SK-N-SH treated with all-trans-retinoic acid at 6 μM for 48 hours (cell line): ENCODE data around the gene EBF3.

Experiments
- ATAC-seq: fragments of 200-7000 bp; cut with Tn5 transposase; 3 replicates; pipeline ENCODE4 v1.9.1; 2020; ENCODE audit warnings: mild to moderate bottlenecking, moderate library complexity
- ARNTL ChIP-seq: fragments of 450-650 bp; formaldehyde crosslinking; IDR thresholded peaks from 2 replicates; pipeline ENCODE4 v1.5.0; 2020; ENCODE audit warnings: low read depth, mild to moderate bottlenecking, moderate library complexity, borderline replicate concordance
- CSDC2 ChIP-seq: fragments of 250-450 bp; sonication (Bioruptor Pico); IDR thresholded peaks from 2 replicates; pipeline ENCODE4 v1.5.0; 2020; ENCODE audit warnings: mild to moderate bottlenecking, moderate library complexity
- CSRNP3 ChIP-seq: fragments of 250-450 bp; sonication (Bioruptor Pico); IDR thresholded peaks from 2 replicates; pipeline ENCODE4 v1.5.1; 2021; ENCODE audit warnings: mild to moderate bottlenecking, moderate library complexity
- ESRRG ChIP-seq: fragments of 250-450 bp; sonication (Bioruptor Pico); IDR thresholded peaks from 2 replicates; pipeline ENCODE4 v1.6.1; 2021; ENCODE audit warnings: mild to moderate bottlenecking
- GLIS3 ChIP-seq: fragments of 250-450 bp; sonication (Bioruptor Pico); IDR thresholded peaks from 2 replicates; pipeline ENCODE4 v1.5.0; 2020; ENCODE audit warnings: mild to moderate bottlenecking, moderate library complexity
- ISL1 ChIP-seq: fragments of 250-450 bp; sonication (Bioruptor Pico); IDR thresholded peaks from 2 replicates; pipeline ENCODE4 v2.1.2; 2022; ENCODE audit warnings: mild to moderate bottlenecking, moderate library complexity
- OSR1 ChIP-seq: fragments of 250-450 bp; sonication (Bioruptor Pico); IDR thresholded peaks from 2 replicates; pipeline ENCODE4 v1.8.0; 2022; ENCODE audit warnings: moderate library complexity, mild to moderate bottlenecking, inconsistent platforms
- PATZ1 ChIP-seq: fragments of 250-450 bp; sonication (Bioruptor Pico); IDR thresholded peaks from 2 replicates; pipeline ENCODE4 v1.8.0; 2020; ENCODE audit warnings: mild to moderate bottlenecking, moderate library complexity, borderline replicate concordance
- POU6F1 ChIP-seq: fragments of 250-450 bp; sonication (Bioruptor Pico); IDR thresholded peaks from 2 replicates; pipeline ENCODE4 v1.8.0; 2021; ENCODE audit warnings: low read depth, mild to moderate bottlenecking, moderate library complexity, borderline replicate concordance
- PPARA ChIP-seq: fragments of 250-450 bp; sonication (Bioruptor Pico); IDR thresholded peaks from 2 replicates; pipeline ENCODE4 v1.5.0; 2020; ENCODE audit warnings: mild to moderate bottlenecking, borderline replicate concordance
- RARB ChIP-seq: fragments of 250-450 bp; sonication (Bioruptor Pico); IDR thresholded peaks from 2 replicates; pipeline ENCODE4 v1.8.0; 2021; ENCODE audit warnings: mild to moderate bottlenecking, moderate library complexity
- SNAI2 ChIP-seq: fragments of 250-450 bp; sonication (Bioruptor Pico); IDR thresholded peaks from 2 replicates; pipeline ENCODE4 v1.5.0; 2020; ENCODE audit warnings: mild to moderate bottlenecking, moderate library complexity
- TCF4 ChIP-seq: fragments of 250-450 bp; sonication (Bioruptor Pico); IDR thresholded peaks from 2 replicates; pipeline ENCODE4 v1.8.0; 2021; ENCODE audit warnings: mild to moderate bottlenecking, moderate library complexity, borderline replicate concordance
- TOX ChIP-seq: fragments of 250-450 bp; sonication (Bioruptor Pico); IDR thresholded peaks from 2 replicates; pipeline ENCODE4 v1.8.0; 2021; ENCODE audit warnings: mild to moderate bottlenecking, moderate library complexity, borderline replicate concordance
- TSHZ2 ChIP-seq: fragments of 250-450 bp; sonication (Bioruptor Pico); IDR thresholded peaks from 2 replicates; pipeline ENCODE4 v1.5.0; 2020; ENCODE audit warnings: mild to moderate bottlenecking, moderate library complexity
- ZC3H10 ChIP-seq: fragments of 250-450 bp; sonication (Bioruptor Pico); IDR thresholded peaks from 2 replicates; pipeline ENCODE4 v1.5.1; 2021; ENCODE audit warnings: mild to moderate bottlenecking, moderate library complexity
- ZFP3 ChIP-seq: fragments of 250-450 bp; sonication (Bioruptor Pico); IDR thresholded peaks from 2 replicates; pipeline ENCODE4 v1.5.0; 2020; ENCODE audit warnings: mild to moderate bottlenecking, moderate library complexity
- ZFP30 ChIP-seq: fragments of 450-650 bp; formaldehyde crosslinking; IDR thresholded peaks from 2 replicates; pipeline ENCODE4 v1.5.0; 2022; ENCODE audit warnings: mild to moderate bottlenecking, moderate library complexity
- ZNF565 ChIP-seq: fragments of 450-650 bp; formaldehyde crosslinking; conservative IDR thresholded peaks from 2 replicates; pipeline ENCODE4 v1.5.0; 2020; ENCODE audit warnings: low read depth, mild to moderate bottlenecking, moderate library complexity
- ZNF70 ChIP-seq: fragments of 450-650 bp; formaldehyde crosslinking; IDR thresholded peaks from 2 replicates; pipeline ENCODE4 v1.5.0; 2020; ENCODE audit warnings: mild to moderate bottlenecking, moderate library complexity
- ZNF8 ChIP-seq: fragments of 450-650 bp; formaldehyde crosslinking; IDR thresholded peaks from 2 replicates; pipeline ENCODE4 v1.5.0; 2020; ENCODE audit warnings: mild to moderate bottlenecking, moderate library complexity

The EBF3 gene

GRCh38 chr10:129811208-129811607 is 152.9 kb downstream of the EBF3 start:
- ATAC-seq = no peak
- TF ChIP-seq ISL1 (CRISPR knock-in tag) = no peak
- TF ChIP-seq ZNF8 (CRISPR knock-in tag) = no peak
- no peak for TF ChIP-seq TCF4 (CRISPR knock-in tag)
- TF ChIP-seq CSRNP3 (CRISPR knock-in tag) = no peak
- no peak for TF ChIP-seq CSDC2 (CRISPR knock-in tag)
- no peak for TF ChIP-seq ZNF70 (CRISPR knock-in tag)
- no peak for TF ChIP-seq TOX (CRISPR knock-in tag)

GRCh38 chr10:129809841-129810240 is 154.2 kb downstream of the EBF3 start:
- ATAC-seq = no peak

More at GRCh38 chr10:129809841-129810240, 154.2 kb downstream of the EBF3 start:
- TF ChIP-seq ZFP3 (CRISPR knock-in tag) = no peak
- TF ChIP-seq PATZ1 (CRISPR knock-in tag) = no peak
- no peak for TF ChIP-seq SNAI2
- TF ChIP-seq CSRNP3 (CRISPR knock-in tag) = no peak
- TF ChIP-seq ARNTL (CRISPR knock-in tag) = no peak
- no peak for TF ChIP-seq TOX (CRISPR knock-in tag)
- no peak for TF ChIP-seq RARB
- no peak for TF ChIP-seq TCF4 (CRISPR knock-in tag)
- no peak for TF ChIP-seq ZFP30 (CRISPR knock-in tag)
- no peak for TF ChIP-seq ZNF8 (CRISPR knock-in tag)
- TF ChIP-seq OSR1 (CRISPR knock-in tag) = no peak
- no peak for TF ChIP-seq ZC3H10 (CRISPR knock-in tag)
- TF ChIP-seq GLIS3 (CRISPR knock-in tag) = no peak
- TF ChIP-seq ZNF565 (CRISPR knock-in tag) = no peak
- no peak for TF ChIP-seq ISL1 (CRISPR knock-in tag)
- no peak for TF ChIP-seq TSHZ2
- no peak for TF ChIP-seq ESRRG (CRISPR knock-in tag)
- TF ChIP-seq PPARA = no peak
- TF ChIP-seq POU6F1 (CRISPR knock-in tag) = no peak
